HepG2 (cell line): Measurements from ENCODE around the gene CCDC177. TPM values are rescaled to one million over a fixed set of nuclear protein-coding genes. Genes with fewer than 3 reads are reported as not detected.
A peak's percentile ranks its signal among the peaks of the same experiment; 100 is the strongest.

ENCODE experiments used
- ATF3 ChIP-seq: sonication (generic); formaldehyde crosslinking; IDR thresholded peaks from 2 replicates; pipeline ENCODE4 v1.4.0; 2020; ENCODE audit warnings: missing genetic modification reagents
- BORCS8-MEF2B ChIP-seq: sonication (generic); formaldehyde crosslinking; IDR thresholded peaks from 2 replicates; pipeline ENCODE4 v1.8.0; 2022; ENCODE audit warnings: mild to moderate bottlenecking, missing genetic modification reagents
- CTCF ChIP-seq: sonication (generic); formaldehyde crosslinking; IDR thresholded peaks from 2 replicates; pipeline ENCODE4 v1.5.0; 2020; ENCODE audit warnings: mild to moderate bottlenecking, missing genetic modification reagents, moderate library complexity
- EHMT2 ChIP-seq: fragments of 200-600 bp; sonication (generic); IDR thresholded peaks from 2 replicates; pipeline ENCODE4 v1.7.0; 2017; ENCODE audit warnings: antibody characterized with exemption, low read depth, low read length, borderline replicate concordance
- ELF1 ChIP-seq: sonication (generic); formaldehyde crosslinking; IDR thresholded peaks from 2 replicates; pipeline ENCODE4 v1.4.0; 2020; ENCODE audit warnings: missing genetic modification reagents
- ERF ChIP-seq: IDR thresholded peaks from 2 replicates; pipeline ENCODE4 v1.6.1; 2018; ENCODE audit warnings: missing biosample characterization, missing genetic modification reagents
- HMG20B ChIP-seq: conservative IDR thresholded peaks from 2 replicates; pipeline ENCODE4 v1.6.1; 2016; ENCODE audit warnings: missing genetic modification reagents, missing compliant biosample characterization
- HOXA7 ChIP-seq: sonication (generic); formaldehyde crosslinking; IDR thresholded peaks from 2 replicates; pipeline ENCODE4 v1.8.1; 2022; ENCODE audit warnings: mild to moderate bottlenecking, missing genetic modification reagents, moderate library complexity
- MXD4 ChIP-seq: IDR thresholded peaks from 2 replicates; pipeline ENCODE4 v1.6.1; 2016; ENCODE audit warnings: mild to moderate bottlenecking, missing biosample characterization, missing genetic modification reagents
- NPAS2 ChIP-seq: sonication (generic); formaldehyde crosslinking; IDR thresholded peaks from 2 replicates; pipeline ENCODE4 v1.8.0; 2022; ENCODE audit warnings: mild to moderate bottlenecking, missing genetic modification reagents, borderline replicate concordance
- NR2C2 ChIP-seq: sonication (generic); formaldehyde crosslinking; IDR thresholded peaks from 2 replicates; pipeline ENCODE4 v1.4.0; 2020; ENCODE audit warnings: missing genetic modification reagents, mild to moderate bottlenecking, moderate library complexity, borderline replicate concordance
- NR3C1 ChIP-seq: sonication (generic); formaldehyde crosslinking; IDR thresholded peaks from 2 replicates; pipeline ENCODE4 v1.4.0; 2020; ENCODE audit warnings: missing genetic modification reagents
- POGK ChIP-seq: sonication (generic); formaldehyde crosslinking; conservative IDR thresholded peaks from 2 replicates; pipeline ENCODE4 v1.8.0; 2022; ENCODE audit warnings: mild to moderate bottlenecking, moderate library complexity, missing genetic modification reagents
- PRDM4 ChIP-seq: sonication (generic); formaldehyde crosslinking; IDR thresholded peaks from 2 replicates; pipeline ENCODE4 v1.9.0; 2021; ENCODE audit warnings: missing genetic modification reagents, borderline replicate concordance
- RBFOX2 ChIP-seq: fragments of 200-400 bp; formaldehyde crosslinking; IDR thresholded peaks from 2 replicates; pipeline ENCODE4 v1.6.1; 2017; ENCODE audit warnings: low read depth, mild to moderate bottlenecking, low read length
- SIN3A ChIP-seq: IDR thresholded peaks from 2 replicates; pipeline ENCODE4 v1.6.1; 2011; ENCODE audit warnings: low read depth, mild to moderate bottlenecking, control low read depth, low read length, borderline replicate concordance
- SP2 ChIP-seq: sonication (generic); formaldehyde crosslinking; IDR thresholded peaks from 2 replicates; pipeline ENCODE4 v1.5.1; 2020; ENCODE audit warnings: mild to moderate bottlenecking, missing genetic modification reagents
- SRSF4 ChIP-seq: fragments of 200-400 bp; formaldehyde crosslinking; IDR thresholded peaks from one replicate; pipeline ENCODE4 v1.6.1; 2018; ENCODE audit warnings: mild to moderate bottlenecking, low read depth, low read length, moderate library complexity; ENCODE audit not compliant: poor library complexity, severe bottlenecking
- WIZ ChIP-seq: sonication (generic); formaldehyde crosslinking; IDR thresholded peaks from 2 replicates; pipeline ENCODE4 v1.5.1; 2020; ENCODE audit warnings: mild to moderate bottlenecking, missing genetic modification reagents
- ZNF10 ChIP-seq: sonication (generic); formaldehyde crosslinking; IDR thresholded peaks from 2 replicates; pipeline ENCODE4 v1.4.0; 2020; ENCODE audit warnings: mild to moderate bottlenecking, low read depth, missing genetic modification reagents, borderline replicate concordance
- ZNF672 ChIP-seq: sonication (generic); formaldehyde crosslinking; IDR thresholded peaks from 2 replicates; pipeline ENCODE4 v1.8.1; 2022; ENCODE audit warnings: missing genetic modification reagents
- ZNF777 ChIP-seq: sonication (generic); formaldehyde crosslinking; IDR thresholded peaks from 2 replicates; pipeline ENCODE4 v1.4.0; 2020; ENCODE audit warnings: missing genetic modification reagents
- ZNF784 ChIP-seq: sonication (generic); formaldehyde crosslinking; IDR thresholded peaks from 2 replicates; pipeline ENCODE4 v1.5.1; 2020; ENCODE audit warnings: missing genetic modification reagents, mild to moderate bottlenecking, borderline replicate concordance
- ZNF83 ChIP-seq: sonication (generic); formaldehyde crosslinking; IDR thresholded peaks from 2 replicates; pipeline ENCODE4 v1.4.0; 2020; ENCODE audit warnings: missing genetic modification reagents, mild to moderate bottlenecking, borderline replicate concordance
- polyA plus RNA-seq, 8 experiments: library from polyadenylated mRNA; depleted of rRNA in 3 of 8; stranded (reverse) in 7 of 8; unstranded in 1 of 8; fragments of >200 nt; fragmentation: Illumina TruSeq in 4 of 8; extraction: Trizol in 4 of 8; gene quantifications; 2 replicates each; pipeline versions ENCODE4 v1.2.1 to v1.2.3, GENCODE V29; 2011 to 2016; ENCODE audit warnings: low read depth in 4 of 8, missing spikeins in 1 of 8, mixed read lengths in 1 of 8; ENCODE audit not compliant: insufficient read depth in 1 of 8
- total RNA-seq, 5 experiments: library from RNA; depleted of rRNA; stranded (reverse); fragments of >200 nt; fragmentation: Illumina TruSeq; extraction: Trizol; gene quantifications; 2 replicates each; pipeline ENCODE4 v1.2.3, GENCODE V29; 2016; ENCODE audit warnings: low read depth in 1 of 5

CCDC177 gene
- total and polyA plus RNA-seq, 2 of the 13 experiments (the other 11 are each of a cell fraction or from before 2014, with no cell fraction given), result not detected

GRCh38 chr14:69580009-69580577, 5.4 kb upstream of the CCDC177 start (continued):
- TF ChIP-seq HOXA7 (CRISPR knock-in tag) (no peak), WIZ (CRISPR knock-in tag) (peak; percentile 73; the same call in 1 of the 2 replicates), MXD4 (CRISPR knock-in tag) (no peak), BORCS8-MEF2B (CRISPR knock-in tag) (no peak), ZNF784 (CRISPR knock-in tag) (no peak), ZNF10 (CRISPR knock-in tag) (no peak), POGK (CRISPR knock-in tag) (no peak), NR2C2 (CRISPR knock-in tag) (peak; percentile 36; the same call in 1 of the 2 replicates), NPAS2 (no peak), ZNF83 (CRISPR knock-in tag) (no peak), ZNF777 (CRISPR knock-in tag) (no peak), EHMT2 (peak; percentile 35; the same call in 1 of the 2 replicates), NR3C1 (CRISPR knock-in tag) (no peak), RBFOX2 (no peak), CTCF (CRISPR knock-in tag) (peak; percentile 89), ZNF672 (CRISPR knock-in tag) (no peak), ERF (CRISPR knock-in tag) (peak; percentile 51; the same call in 1 of the 2 replicates), SP2 (CRISPR knock-in tag) (no peak), SIN3A (no peak), ATF3 (CRISPR knock-in tag) (peak; percentile 80; the same call in 1 of the 2 replicates), SRSF4 (no peak), ELF1 (CRISPR knock-in tag) (no peak), PRDM4 (CRISPR knock-in tag) (no peak), HMG20B (CRISPR knock-in tag) (no peak; the same call in 1 of the 2 replicates)
